HG02763 (cell line): ENCODE measurements around the gene DDX54.

Experiments
- ATAC-seq: cut with Tn5 transposase; IDR thresholded peaks from one replicate; pipeline ENCODE4 v1.9.1; 2021; ENCODE audit warnings: mild to moderate bottlenecking, moderate library complexity; ENCODE audit not compliant: unreplicated experiment

DDX54 gene, protein sequence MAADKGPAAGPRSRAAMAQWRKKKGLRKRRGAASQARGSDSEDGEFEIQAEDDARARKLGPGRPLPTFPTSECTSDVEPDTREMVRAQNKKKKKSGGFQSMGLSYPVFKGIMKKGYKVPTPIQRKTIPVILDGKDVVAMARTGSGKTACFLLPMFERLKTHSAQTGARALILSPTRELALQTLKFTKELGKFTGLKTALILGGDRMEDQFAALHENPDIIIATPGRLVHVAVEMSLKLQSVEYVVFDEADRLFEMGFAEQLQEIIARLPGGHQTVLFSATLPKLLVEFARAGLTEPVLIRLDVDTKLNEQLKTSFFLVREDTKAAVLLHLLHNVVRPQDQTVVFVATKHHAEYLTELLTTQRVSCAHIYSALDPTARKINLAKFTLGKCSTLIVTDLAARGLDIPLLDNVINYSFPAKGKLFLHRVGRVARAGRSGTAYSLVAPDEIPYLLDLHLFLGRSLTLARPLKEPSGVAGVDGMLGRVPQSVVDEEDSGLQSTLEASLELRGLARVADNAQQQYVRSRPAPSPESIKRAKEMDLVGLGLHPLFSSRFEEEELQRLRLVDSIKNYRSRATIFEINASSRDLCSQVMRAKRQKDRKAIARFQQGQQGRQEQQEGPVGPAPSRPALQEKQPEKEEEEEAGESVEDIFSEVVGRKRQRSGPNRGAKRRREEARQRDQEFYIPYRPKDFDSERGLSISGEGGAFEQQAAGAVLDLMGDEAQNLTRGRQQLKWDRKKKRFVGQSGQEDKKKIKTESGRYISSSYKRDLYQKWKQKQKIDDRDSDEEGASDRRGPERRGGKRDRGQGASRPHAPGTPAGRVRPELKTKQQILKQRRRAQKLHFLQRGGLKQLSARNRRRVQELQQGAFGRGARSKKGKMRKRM

DNA sequence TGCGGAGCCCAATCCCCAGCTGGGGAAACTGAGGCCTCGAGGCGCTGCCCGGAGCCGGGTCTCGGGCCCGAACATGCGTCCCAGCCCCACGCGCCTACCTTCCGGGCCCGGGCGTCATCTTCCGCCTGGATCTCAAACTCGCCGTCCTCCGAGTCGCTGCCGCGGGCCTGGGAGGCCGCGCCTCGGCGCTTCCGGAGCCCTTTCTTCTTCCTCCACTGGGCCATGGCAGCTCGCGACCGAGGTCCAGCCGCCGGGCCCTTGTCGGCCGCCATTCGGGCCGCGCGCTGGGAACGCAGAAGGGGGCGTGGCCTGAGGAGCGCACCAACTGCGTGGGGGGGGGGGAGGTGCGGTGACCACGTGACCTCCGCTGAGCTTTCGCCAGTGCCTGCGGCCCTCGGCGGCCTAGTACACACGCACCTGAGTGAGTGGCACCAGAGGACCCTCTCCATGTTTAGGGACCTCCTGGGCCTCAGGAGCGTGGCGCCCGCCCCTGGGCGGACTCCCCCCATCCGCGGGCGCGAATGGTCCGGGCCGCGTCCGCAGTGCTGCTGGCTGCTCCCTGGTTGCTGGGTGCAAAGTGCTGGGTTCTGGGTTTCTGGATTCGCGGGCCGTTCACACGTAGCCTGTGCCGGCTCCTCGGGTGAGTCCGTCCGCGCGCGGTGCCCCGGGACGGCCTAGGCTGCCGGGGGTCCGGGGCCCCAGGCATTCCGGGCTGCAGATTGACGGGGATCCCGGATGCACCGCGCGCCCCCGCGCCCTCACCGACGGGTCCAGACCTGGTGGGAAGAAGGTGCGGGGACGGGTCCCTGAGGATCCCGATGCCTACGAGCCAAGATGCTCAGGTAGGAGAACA, at the start of gene DDX54, which contains the start of gene RITA1:
Gene DDX54, minus strand, starts transcription at position 299 of the 853 bp plus-strand sequence. Its CDS starts 27 bp downstream, at position 272.
Gene RITA1, plus strand, starts transcription at position 542 of the 853 bp plus-strand sequence. CDS start 1,026 bp downstream, outside the sequence.
- ATAC-seq, result peak; percentile 50

DNA sequence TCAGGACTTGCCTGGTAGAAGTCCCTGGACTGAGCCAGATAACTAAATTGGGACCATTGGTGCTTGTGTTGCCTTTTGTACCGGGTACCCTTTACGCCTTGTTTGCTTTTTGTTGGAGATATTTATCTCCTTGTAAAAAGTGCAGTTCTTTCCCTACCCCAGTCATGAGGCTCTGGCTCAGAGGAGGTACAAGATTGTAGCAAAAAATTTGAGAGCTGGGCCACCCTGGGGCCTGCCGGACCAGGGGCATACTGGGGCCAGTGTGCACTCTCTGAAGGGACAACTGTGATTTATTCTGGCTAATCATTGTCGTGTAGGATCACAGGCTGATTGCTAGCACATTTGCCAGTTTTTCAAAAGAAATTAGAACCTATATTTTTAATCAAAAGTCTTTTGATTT, 49.2 kb upstream of the DDX54 start:
- no peak for ATAC-seq

DNA sequence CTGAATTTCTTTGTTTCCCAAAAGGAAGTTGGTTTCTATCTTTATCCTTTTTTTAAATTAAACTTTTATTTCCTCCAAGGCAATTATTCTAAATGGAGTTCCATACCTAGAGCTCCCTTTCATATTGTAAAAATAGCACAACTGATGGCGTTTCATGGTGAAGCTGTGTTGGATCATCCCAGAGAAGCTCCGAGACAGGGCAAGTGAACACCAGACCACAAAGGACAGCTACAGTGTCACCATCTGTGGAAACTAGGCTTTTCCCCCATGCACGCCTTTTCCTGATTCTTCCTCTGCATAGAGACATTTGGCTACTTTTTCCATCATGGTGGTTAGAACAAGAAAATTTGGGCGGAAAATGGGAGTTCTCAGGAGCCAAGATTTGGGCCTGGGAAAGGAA, 48.7 kb upstream of the DDX54 start:
- no peak for ATAC-seq

DNA sequence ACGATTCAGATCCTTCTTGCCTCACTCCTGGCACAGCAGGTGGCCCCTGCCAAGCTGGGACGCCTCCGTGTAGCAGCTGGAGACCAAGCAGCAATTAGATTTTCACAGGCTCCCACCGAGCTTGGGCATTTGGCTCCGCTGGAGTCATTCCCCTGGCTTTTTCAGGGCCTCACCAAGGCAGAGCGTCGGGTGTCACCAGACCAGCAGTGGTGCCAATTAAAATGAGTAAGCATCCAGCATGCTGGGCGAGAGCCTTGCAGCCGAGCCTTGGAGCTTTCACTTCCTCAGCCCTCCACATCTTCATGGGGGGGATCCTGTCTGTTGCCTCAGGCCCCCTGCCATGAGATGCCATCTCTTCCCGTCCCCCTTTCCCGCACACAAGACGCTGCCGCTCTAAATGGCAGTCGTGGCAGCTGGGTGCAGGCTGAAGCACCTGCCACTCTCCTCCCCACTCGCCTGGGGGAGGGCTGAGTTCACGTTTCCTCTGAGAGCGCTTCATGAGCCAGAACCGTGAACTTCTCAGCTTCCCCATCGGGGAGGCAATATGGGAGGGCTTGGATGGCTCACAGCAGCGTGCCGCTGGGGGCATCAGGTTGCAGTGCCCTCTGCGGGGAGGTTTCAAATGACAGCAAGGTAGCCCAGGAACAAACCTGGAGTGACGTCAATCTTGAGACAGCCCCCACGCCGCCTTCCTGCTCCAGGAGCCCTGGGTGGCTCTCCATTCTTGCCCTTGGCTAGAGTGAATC, 47.7 kb upstream of the DDX54 start:
- peak; percentile 54 for ATAC-seq

DNA sequence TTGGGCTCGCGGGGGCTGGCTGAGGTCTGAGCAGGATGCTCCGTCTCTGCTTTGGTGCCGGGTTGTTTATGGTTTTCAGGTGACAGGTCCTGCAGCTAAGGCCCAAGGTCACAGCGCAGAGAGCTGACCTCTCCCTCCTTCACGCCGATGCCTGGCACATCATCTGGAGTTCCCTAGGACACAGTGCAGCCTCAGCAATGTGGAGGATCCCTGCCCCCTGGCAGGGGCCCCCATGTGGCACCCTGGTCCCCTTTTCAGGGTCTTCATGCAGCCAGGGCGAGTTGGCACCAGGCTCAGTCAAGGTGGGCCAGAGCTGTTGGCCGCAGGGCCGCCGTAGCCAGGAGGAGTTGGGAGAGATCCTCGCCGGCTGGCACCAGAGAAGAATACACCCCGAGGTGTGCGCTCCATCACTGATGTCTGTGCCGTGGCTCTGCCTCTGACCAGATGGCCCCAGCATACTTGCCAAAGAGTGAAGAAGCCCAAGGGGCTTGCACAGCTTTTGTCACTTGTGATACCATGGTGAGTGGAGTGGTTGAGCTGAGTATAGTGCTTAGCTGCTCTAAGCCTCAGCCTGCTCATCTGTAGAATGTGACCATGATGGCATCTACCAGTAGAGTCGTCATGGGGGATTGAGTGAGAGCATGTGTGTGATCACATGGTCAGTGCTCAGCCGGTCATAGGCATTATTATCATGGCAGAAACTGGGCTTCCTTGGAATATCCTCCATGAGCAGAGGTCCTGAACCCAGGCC, 47.0 kb upstream of the DDX54 start:
- no peak for ATAC-seq

DNA sequence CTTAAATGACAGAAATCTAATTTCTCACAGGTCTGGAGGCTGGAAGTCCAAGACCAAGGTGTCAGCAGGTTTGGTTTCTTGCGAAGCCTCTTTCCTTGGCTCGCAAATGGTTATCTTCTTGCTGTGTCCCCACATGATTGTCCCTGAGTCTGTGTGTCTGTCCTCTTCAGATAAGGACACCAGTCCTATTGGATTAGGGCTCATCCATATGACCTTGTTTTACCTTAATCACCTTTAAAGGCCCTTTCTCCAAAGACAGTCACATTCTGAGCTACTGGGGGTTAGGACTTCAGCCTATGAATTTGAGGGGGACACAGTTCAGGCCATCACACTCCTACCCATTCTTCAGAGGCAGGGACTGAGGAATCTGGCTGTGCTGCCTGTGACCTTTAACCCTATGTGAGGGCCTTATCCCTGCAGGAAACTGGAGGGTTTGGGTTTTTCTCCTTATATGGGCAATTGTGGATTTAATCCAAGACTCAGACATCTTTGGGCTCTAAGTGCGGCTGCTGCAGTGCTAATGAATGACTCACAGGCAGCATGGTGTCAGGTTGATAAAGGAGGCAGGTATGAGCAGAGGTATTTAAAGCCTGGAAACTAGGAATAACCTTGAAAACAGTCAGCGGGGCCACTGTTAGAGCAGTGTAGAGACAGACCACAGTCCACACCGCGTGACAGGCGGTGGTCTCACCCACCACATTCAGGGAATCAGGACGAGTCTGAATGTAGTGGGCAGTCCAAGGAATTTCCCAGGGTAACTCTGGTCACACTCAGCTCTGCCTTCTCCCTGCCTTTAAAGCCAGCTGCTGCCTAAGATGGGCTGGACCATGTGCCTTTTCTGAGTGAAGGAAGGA, 46.2 kb upstream of the DDX54 start:
- no peak for ATAC-seq

DNA sequence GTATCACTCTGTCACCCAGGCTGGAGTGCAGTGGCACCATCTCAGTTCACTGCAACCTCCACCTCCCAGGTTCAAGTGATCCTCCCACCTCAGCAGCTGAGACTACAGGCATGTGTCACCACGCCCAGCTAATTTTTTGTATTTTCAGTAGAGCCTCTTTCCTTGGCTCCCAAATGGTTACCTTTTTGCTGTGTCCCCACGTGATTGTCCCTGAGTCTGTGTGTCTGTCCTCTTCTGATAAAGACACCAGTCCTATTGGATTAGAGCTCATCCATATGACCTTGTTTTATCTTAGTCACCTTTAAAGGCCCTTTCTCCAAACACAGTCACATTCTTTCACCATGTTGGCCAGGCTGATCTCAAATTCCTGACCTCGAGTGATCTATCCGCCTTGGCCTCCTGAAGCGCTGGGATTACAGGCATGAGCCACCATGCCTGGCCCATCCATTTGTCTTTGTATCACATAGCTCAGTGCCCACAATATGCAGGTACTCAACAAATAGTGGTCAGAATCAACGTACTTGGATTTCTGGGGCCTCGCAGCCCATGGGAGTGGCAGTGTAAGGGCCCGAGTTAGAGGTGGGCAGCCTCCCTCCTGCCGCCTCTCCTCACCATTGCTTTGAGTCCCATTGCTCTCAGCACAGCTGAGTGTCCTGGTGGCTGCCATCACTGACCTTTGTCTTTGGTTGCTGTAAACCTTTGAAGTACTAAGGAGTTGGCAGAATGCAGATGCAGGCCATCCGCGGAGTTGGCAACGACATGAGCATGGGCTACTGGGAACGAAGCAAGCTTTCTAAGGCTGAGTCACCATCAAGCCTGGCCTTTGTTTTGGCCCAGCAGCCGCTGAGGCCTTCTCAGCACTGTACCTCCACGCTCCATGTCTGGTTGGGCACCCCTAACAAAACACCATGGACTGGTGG, 45.3 kb upstream of the DDX54 start:
- no peak for ATAC-seq

DNA sequence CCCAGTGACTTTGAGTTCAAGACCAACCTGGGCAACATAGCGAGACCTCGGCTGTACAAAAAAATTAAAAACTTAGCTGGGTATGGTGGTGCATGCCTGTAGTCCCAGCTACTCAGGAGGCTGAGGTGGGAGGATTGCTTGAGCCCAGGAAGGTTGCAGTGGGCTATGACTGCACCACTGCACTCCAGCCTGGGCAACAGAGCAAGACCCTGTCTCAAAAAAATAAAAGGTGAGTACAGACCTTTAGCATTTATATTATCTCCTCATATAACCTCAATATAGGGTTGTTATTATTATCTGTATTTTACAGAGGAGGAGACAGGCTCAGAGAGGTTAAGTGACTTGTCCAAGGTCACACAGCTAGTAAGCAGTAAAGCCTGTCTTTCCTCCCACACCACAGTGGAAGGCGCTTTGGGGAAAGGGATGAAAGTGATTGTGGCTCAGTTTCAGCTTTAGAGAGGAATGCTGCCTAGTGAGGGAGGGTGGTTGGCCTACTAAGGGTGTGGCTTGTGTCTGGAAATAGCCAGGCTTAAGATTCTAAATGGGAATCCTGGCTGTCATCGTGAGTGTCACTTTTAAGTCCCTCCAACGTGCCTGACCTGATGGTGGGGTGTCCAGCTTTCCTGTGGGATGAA, 43.2 kb upstream of the DDX54 start:
- ATAC-seq, result no peak

DNA sequence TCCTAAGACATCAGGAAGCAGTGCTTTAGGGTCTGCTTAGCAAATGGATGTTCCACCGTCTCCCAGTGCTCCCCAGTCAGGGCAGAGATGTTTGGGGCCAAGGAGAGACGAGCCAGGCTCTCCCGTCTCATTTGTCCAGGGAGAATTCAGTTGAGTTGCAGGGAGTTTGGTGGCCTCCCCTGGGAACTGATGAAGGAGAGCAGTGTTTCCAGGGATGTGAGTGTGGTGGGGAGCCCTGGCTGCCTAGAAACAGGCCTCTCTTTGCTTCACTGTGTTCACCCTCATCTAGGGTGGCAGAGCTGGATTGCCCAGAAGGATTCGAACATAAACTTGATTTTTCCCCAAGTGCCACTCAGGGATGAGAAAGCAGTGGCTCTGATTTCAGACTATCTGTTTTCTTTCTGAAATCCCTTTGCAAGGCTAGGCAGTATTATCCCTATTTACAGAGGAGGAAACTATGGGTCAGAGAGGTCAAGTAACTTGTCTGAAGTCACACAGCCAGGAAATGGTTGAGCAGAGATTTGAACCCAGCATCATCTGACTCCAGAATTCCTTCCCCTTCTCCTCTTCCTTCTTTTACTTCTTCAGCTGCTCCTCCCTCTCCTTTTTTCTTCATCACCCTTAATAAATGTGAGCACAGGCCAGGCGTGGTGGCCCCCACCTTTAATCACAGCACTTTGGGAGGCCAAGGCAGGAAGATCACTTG, 42.6 kb upstream of the DDX54 start:
- ATAC-seq, result no peak

DNA sequence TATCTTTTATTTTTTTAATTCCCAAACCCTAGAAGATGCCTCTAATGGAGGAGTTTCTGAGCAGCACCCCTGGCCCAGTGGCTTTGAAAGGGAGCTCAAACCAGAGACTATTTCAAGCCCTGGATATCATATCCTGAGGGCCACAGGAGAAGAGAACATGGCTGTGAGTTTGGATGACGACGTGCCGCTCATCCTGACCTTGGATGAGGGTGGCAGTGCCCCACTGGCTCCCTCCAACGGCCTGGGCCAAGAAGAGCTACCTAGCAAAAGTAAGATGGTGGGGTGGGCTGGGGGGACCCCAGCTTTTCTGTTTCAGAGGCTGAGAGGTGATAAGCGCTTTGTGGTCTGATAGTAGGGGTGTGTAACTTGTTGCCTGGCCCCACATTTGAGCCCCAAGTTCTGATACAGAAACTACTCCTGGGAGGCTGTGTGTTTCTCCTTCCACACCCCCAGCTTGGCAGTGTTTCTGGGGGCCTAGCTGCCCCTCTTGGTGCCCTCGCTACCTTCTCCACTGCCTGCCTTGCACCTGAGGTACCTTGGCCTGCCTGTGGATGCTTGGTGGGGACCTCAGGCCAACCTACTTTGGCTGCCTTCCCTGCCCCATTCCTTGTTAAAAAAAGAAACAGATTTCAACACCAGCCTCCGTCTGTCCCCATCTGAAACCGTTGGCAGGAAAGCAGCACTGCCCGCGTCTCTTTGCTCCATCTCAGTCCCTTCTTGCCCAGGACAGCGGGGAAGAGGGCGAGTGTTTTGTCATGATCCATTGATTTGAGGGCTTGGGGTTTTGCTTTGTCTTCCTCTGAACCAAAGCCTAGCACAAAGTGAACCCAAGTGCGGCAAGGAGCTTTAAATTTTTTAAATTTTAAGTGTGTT, 41.7 kb upstream of the DDX54 start:
- ATAC-seq, result no peak

DNA sequence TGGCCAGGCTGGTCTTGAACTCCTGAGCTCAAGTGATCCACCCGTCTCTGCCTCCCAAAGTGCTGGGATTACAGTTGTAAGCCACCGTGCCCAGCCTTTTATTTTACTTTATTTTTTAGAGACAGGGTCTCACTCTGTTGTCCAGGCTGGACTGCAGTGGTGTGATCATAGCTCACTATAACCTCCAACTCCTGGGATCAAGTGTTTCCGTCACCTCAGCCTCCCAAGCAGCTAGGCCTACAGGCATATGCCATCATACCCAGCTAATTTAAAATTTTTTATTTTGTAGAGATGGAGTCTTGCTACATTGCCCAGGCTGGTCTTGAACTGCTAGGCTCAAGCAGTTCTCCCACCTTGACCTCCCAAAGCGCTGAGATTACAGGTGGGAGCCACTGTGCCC, 39.7 kb upstream of the DDX54 start:
- ATAC-seq, result no peak

DNA sequence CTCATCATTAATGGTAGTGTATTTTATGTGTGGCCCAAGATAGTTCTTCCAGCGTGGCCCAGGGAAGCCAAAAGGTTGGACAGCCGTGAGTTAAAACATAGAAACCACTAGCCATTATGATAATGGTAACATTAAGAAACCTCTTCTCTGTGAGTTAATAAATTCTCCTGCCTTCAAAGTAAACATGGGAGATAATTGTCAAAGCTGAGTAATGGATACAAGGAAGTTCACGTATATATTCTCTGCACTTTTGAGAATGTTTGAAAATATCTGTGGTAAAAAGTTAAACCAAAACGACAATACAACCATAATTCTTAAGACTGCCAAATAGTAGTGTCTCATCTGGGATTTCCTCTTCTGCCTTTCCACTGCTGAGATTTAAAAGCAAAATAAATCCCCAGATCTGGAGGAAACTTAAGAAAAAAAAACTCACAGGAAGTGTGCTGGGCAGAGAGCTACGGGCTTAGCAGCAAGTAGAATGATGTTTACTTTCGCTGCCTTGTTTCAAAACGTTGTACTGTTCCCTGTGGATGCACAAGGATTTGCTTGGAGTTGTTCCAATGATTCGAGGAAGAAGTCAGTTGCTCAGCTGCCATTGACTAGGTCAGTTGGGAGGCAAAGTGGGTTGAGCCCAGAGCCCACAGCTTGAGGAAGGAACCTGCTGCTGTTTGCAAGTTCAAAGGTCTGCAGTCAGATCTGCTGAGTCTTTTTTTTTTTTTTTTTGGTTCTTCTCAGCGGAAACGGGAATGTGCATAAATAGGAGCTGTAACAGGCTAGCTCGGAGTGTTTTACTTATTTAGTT, 37.7 kb upstream of the DDX54 start:
- no peak for ATAC-seq

DNA sequence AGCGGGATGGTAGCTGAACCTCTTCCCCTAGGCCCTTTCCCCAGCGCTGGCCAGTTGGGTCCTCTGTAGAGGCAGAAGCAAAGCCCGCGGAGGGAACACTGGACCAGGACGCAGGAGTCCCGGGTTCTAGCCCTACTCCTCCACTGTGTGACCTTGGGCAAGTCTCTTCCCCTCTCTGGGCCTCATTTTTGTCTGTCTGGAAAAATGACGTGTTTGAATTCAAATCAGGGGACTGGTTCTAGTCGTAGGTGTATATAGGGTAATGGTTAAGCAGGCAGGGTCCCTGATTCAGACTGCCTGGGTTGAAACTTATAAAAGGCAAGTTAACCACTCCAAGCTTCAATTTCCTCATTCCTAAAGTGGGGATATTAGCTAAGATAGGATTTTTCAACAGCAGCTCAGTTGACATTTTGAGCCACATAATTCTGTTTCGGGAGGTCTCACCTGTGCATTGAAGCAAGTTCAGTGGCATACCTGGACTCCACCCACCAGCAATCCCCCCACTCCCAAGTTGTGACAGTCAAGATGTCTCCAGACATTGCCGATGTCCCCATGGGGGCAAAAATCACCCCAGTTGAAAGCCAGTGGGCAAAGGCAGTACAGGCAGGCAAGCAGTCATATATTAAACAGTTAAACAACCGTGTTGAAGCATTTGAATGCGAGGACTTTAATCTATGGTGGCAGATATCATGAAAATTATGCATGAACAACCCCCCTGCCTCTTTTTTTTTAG, 36.9 kb upstream of the DDX54 start:
- ATAC-seq, result no peak
